Stomach (tissue), 9 donors: ENCODE data around the gene SVIL. TPM values are rescaled to one million over a fixed set of nuclear protein-coding genes. Genes with fewer than 3 reads are reported as not detected.
"Not testable (repeated sequence)": the region's sequence is repeated elsewhere in the genome, so short reads cannot be mapped to it uniquely, and the experiment has no call there.

Source experiments
- DNase-seq, 2 donors: peaks; one replicate each; pipeline versions ENCODE4 v3.0.0 to v3.0.0-alpha.2; 2013 to 2019
- H3K27ac ChIP-seq, 5 donors: fragments of 200-600 bp in 4 of 5; sonication (generic) in 4 of 5; one replicate each; pipeline ENCODE4 v1.5.1; 2013 to 2019; ENCODE audit warnings: mild to moderate bottlenecking in 1 of 5, moderate library complexity in 1 of 5
- H3K27me3 ChIP-seq, 3 donors: fragments of 200-600 bp; sonication (generic); one replicate each; pipeline ENCODE4 v1.5.1; 2017 to 2019; ENCODE audit warnings: mixed run types in 1 of 3
- H3K36me3 ChIP-seq, 4 donors: fragments of 200-600 bp; sonication (generic); 1 replicate in 3 of 4; 2 replicates in 1 of 4; pipeline ENCODE4 v1.5.1; 2016 to 2019
- H3K4me1 ChIP-seq, 4 donors: fragments of 200-600 bp; sonication (generic); one replicate each; pipeline ENCODE4 v1.5.1; 2016 to 2019
- H3K4me3 ChIP-seq, 4 donors: fragments of 200-600 bp; sonication (generic) in 3 of 4; one replicate each; pipeline ENCODE4 v1.5.1; 2016 to 2019; ENCODE audit warnings: mild to moderate bottlenecking in 1 of 4
- H3K9me3 ChIP-seq, 4 donors: fragments of 200-600 bp; sonication (generic); one replicate each; pipeline ENCODE4 v1.5.1; 2016 to 2019
- CTCF ChIP-seq, 7 experiments: fragments of 450-650 bp in 4 of 7; fragments of 200-600 bp in 3 of 7; sonication (generic) in 3 of 7; IDR thresholded peaks; one replicate each; pipeline ENCODE4 v1.5.1; 2016 to 2019; ENCODE audit warnings: antibody characterized with exemption in 7 of 7, control low read depth in 2 of 7, mild to moderate bottlenecking in 1 of 7
- EP300 ChIP-seq: sonication (generic); formaldehyde crosslinking; IDR thresholded peaks from one replicate; pipeline ENCODE4 v1.6.1; 2017; ENCODE audit warnings: antibody characterized with exemption
- POLR2A ChIP-seq, 4 donors: fragments of 450-650 bp; IDR thresholded peaks; one replicate each; pipeline ENCODE4 v1.6.1; 2016; ENCODE audit warnings: antibody characterized with exemption in 4 of 4, control low read depth in 2 of 4, mild to moderate bottlenecking in 1 of 4, moderate library complexity in 1 of 4
- POLR2AphosphoS5 ChIP-seq, 3 donors: sonication (generic); formaldehyde crosslinking; IDR thresholded peaks; one replicate each; pipeline ENCODE4 v1.6.1; 2016; ENCODE audit warnings: antibody characterized with exemption in 3 of 3
- WGBS, 5 donors: extraction: QIAGEN DNeasy Blood & Tissue Kit in 3 of 5; methylation state at CpG; one replicate each; pipeline versions ENCODE4 v1.1.5 to v1.1.7; 2013 to 2018; 5-methylcytosine and 5-hydroxymethylcytosine counted together
- intact Hi-C: fragments of 100-400 bp; cut with DNase I; formaldehyde crosslinking; loops from one replicate; pipeline ENCODE4 v1.15.1; 2023; ENCODE audit warnings: low total_unique reads
- polyA plus RNA-seq, 3 donors: library from polyadenylated mRNA; stranded (reverse); fragments of 200-250 nt; gene quantifications; one replicate each; pipeline ENCODE4 v1.2.3, GENCODE V29; 2013
- total RNA-seq, 5 donors: library from RNA; depleted of rRNA; stranded (reverse); fragments of >200 nt; gene quantifications; one replicate each; pipeline versions ENCODE4 v1.1.0 to v1.2.3, GENCODE V29; 2014 to 2016
- donor health status: healthy with polysubstance abuse.
- donor health status: Bipolar disorder and iron deficiency.
- donor health status: healthy.

SVIL gene
- total and polyA plus RNA-seq, 8 donors = 6.8 to 400 (median 112) TPM

GRCh38 chr10:29587102-29587749 is 47.5 kb downstream of the SVIL start:
- TF ChIP-seq POLR2AphosphoS5 (IDR thresholded peaks at IDR 0.05) = peak in 1 of 3 donors; percentile 14
- WGBS, 5 donors = 42 to 57% (median 54%) methylated on average over 6 to 15 of the region's 15 CpGs
- peaks cover 12 to 83% (median 50%) of the 10 kb centered on the region in 4 donors for H3K4me1 ChIP-seq
- H3K36me3 ChIP-seq, H3K4me3 ChIP-seq, DNase-seq, H3K27me3 ChIP-seq, intact Hi-C loops, H3K9me3 ChIP-seq: not testable (repeated sequence)
- H3K27ac ChIP-seq = peak overlapping the region in 3 of 5 donors; percentile 29 to 60 (median 46)

GRCh38 chr10:29586509-29586908 is 48.3 kb downstream of the SVIL start:
- Histone ChIP-seq H3K27ac (peak overlapping the region in 2 of 5 donors; percentile 31 to 60), H3K36me3 (no peaks in the 10 kb centered on the region), H3K27me3 (no peaks in the 10 kb centered on the region), H3K4me1 (peaks cover 12 to 76% (median 46%) of the 10 kb centered on the region in 4 donors), H3K9me3 (no peaks in the 10 kb centered on the region), H3K4me3 (no peak overlapping the region)
- intact Hi-C loops = no loop called here
- 85 to 97% (median 93%) methylated on average over 4 of the region's 4 CpGs for WGBS, 5 donors
- TF ChIP-seq POLR2A (IDR thresholded peaks at IDR 0.05) (no peak), CTCF (IDR thresholded peaks at IDR 0.05) (no peak), EP300 (no peak), POLR2AphosphoS5 (IDR thresholded peaks at IDR 0.05) (no peak)
- no peak for DNase-seq

GRCh38 chr10:29585488-29585976 is 49.2 kb downstream of the SVIL start:
- 63 to 85% (median 78%) methylated on average over 18 of the region's 18 CpGs for WGBS, 5 donors
- Histone ChIP-seq H3K4me3 (no peak overlapping the region), H3K27ac (peak overlapping the region in 2 of 5 donors; percentile 25 to 60), H3K27me3 (no peaks in the 10 kb centered on the region), H3K9me3 (no peaks in the 10 kb centered on the region), H3K4me1 (peaks cover 12 to 70% (median 41%) of the 10 kb centered on the region in 4 donors), H3K36me3 (no peaks in the 10 kb centered on the region)
- DNase-seq = peak in 1 of 2 donors; percentile 22
- intact Hi-C loops = no loop called here
- no peak for TF ChIP-seq EP300
- no peak for TF ChIP-seq CTCF (IDR thresholded peaks at IDR 0.05)

- Histone ChIP-seq H3K27me3 (no peaks in the 10 kb centered on the region), H3K4me3 (no peak overlapping the region), H3K9me3 (no peaks in the 10 kb centered on the region), H3K27ac (peak overlapping the region in 2 of 5 donors; percentile 33 to 34), H3K36me3 (peaks cover 0 to 6% (median 0%) of the 10 kb centered on the region in 4 donors), H3K4me1 (peaks cover 9 to 61% (median 30%) of the 10 kb centered on the region in 4 donors)
- intact Hi-C loops = no loop called here
- TF ChIP-seq POLR2A (IDR thresholded peaks at IDR 0.05) (no peak), CTCF (IDR thresholded peaks at IDR 0.05) (no peak)
- 82 to 97% (median 96%) methylated on average over 11 to 14 of the region's 14 CpGs for WGBS, 5 donors
- no peak for DNase-seq
Measured at GRCh38 chr10:29584436-29584835, 50.3 kb downstream of the SVIL start.

GRCh38 chr10:29583674-29584073 is 51.1 kb downstream of the SVIL start:
- DNase-seq = no peak
- no peaks in the 10 kb centered on the region for H3K27me3 ChIP-seq
- 56 to 70% (median 62%) methylated on average over 9 of the region's 9 CpGs for WGBS, 5 donors
- H3K36me3 ChIP-seq = peaks cover 0 to 9% (median 0%) of the 10 kb centered on the region in 4 donors
- TF ChIP-seq EP300 = no peak
- no peak for TF ChIP-seq CTCF (IDR thresholded peaks at IDR 0.05)
- TF ChIP-seq POLR2A (IDR thresholded peaks at IDR 0.05) = no peak
- TF ChIP-seq POLR2AphosphoS5 (IDR thresholded peaks at IDR 0.05) = no peak
- H3K4me1 ChIP-seq = peaks cover 3 to 53% (median 25%) of the 10 kb centered on the region in 4 donors
- H3K27ac ChIP-seq = peak overlapping the region in 2 of 5 donors; percentile 33 to 34
- no peak overlapping the region for H3K4me3 ChIP-seq
- intact Hi-C loops = no loop called here
- H3K9me3 ChIP-seq = no peaks in the 10 kb centered on the region

GRCh38 chr10:29582769-29583168 is 52.0 kb downstream of the SVIL start:
- Histone ChIP-seq H3K27ac (peak overlapping the region in 1 of 5 donors; percentile 33), H3K4me1 (peaks cover 0 to 47% (median 22%) of the 10 kb centered on the region in 4 donors)
- H3K9me3 ChIP-seq, intact Hi-C loops, H3K4me3 ChIP-seq, H3K27me3 ChIP-seq, H3K36me3 ChIP-seq: not testable (repeated sequence)
- peak in 1 of 2 donors; percentile 32 for DNase-seq
- 41 to 94% (median 77%) methylated on average over 5 of the region's 5 CpGs for WGBS, 5 donors
